SW480 (cell line): ENCODE results near the gene STT3B.

Source experiments
- DNase-seq: peaks from one replicate; pipeline ENCODE4 v3.0.0-alpha.2; 2016; ENCODE audit warnings: low spot score

Gene STT3B

GRCh38 chr3:31551646-31552045, 18.9 kb downstream of the STT3B start:
- DNase-seq, result no peak

GRCh38 chr3:31552103-31552502, 19.4 kb downstream of the STT3B start:
- no peak for DNase-seq

- DNase-seq, result no peak
Measured at GRCh38 chr3:31553258-31553657, 20.5 kb downstream of the STT3B start.

GRCh38 chr3:31555204-31555603, 22.5 kb downstream of the STT3B start:
- DNase-seq, result no peak

- no peak for DNase-seq
Measured at GRCh38 chr3:31559872-31560534, 27.3 kb downstream of the STT3B start.

GRCh38 chr3:31561891-31562290, 29.2 kb downstream of the STT3B start:
- no peak for DNase-seq

- no peak for DNase-seq
Measured at GRCh38 chr3:31562525-31562924, 29.8 kb downstream of the STT3B start.

- no peak for DNase-seq
Measured at GRCh38 chr3:31565288-31565687, 32.6 kb downstream of the STT3B start.

GRCh38 chr3:31567036-31567435, 34.3 kb downstream of the STT3B start:
- DNase-seq, result no peak

- DNase-seq, result no peak
Measured at GRCh38 chr3:31568649-31569048, 35.9 kb downstream of the STT3B start.

- no peak for DNase-seq
Measured at GRCh38 chr3:31571325-31571724, 38.6 kb downstream of the STT3B start.

GRCh38 chr3:31572236-31573004, 39.7 kb downstream of the STT3B start:
- no peak for DNase-seq

GRCh38 chr3:31573036-31573779, 40.5 kb downstream of the STT3B start:
- no peak for DNase-seq

- no peak for DNase-seq
Measured at GRCh38 chr3:31575448-31575847, 42.7 kb downstream of the STT3B start.

- no peak for DNase-seq
Measured at GRCh38 chr3:31576521-31576920, 43.8 kb downstream of the STT3B start.

- DNase-seq, result no peak
Measured at GRCh38 chr3:31577232-31577631, 44.5 kb downstream of the STT3B start.

- no peak for DNase-seq
Measured at GRCh38 chr3:31579828-31580227, 47.1 kb downstream of the STT3B start.

GRCh38 chr3:31580645-31581044, 47.9 kb downstream of the STT3B start:
- no peak for DNase-seq

- DNase-seq, result no peak
Measured at GRCh38 chr3:31581660-31582059, 48.9 kb downstream of the STT3B start.

GRCh38 chr3:31589228-31589627, 56.5 kb downstream of the STT3B start:
- no peak for DNase-seq

- DNase-seq, result no peak
Measured at GRCh38 chr3:31590650-31591049, 57.9 kb downstream of the STT3B start.

GRCh38 chr3:31592764-31593163, 60.0 kb downstream of the STT3B start:
- no peak for DNase-seq

- no peak for DNase-seq
Measured at GRCh38 chr3:31596176-31596575, 63.5 kb downstream of the STT3B start.
